Measurements from ENCODE around the gene HERPUD1.

HERPUD1 gene

GRCh38 chr16:56888806-56889205 is 43.1 kb upstream of the HERPUD1 start:
- no peak for TF ChIP-seq CTCF (IDR thresholded peaks at IDR 0.05; ENCODE audit: borderline replicate concordance, insufficient read depth, low read depth, low read length)
- no peak overlapping the region for H3K4me3 ChIP-seq (ENCODE audit: low read depth, low read length)

- no peak overlapping the region for H3K4me3 ChIP-seq (ENCODE audit: low read depth, low read length)
- no peak for TF ChIP-seq CTCF (IDR thresholded peaks at IDR 0.05; ENCODE audit: borderline replicate concordance, insufficient read depth, low read depth, low read length)
These were observed 42.7 kb upstream of the HERPUD1 start for GRCh38 chr16:56889206-56889605.

GRCh38 chr16:56891685-56892084 is 40.3 kb upstream of the HERPUD1 start:
- H3K4me3 ChIP-seq (ENCODE audit: low read depth, low read length) = no peak overlapping the region
- no peak for TF ChIP-seq CTCF (IDR thresholded peaks at IDR 0.05; ENCODE audit: borderline replicate concordance, insufficient read depth, low read depth, low read length)

GRCh38 chr16:56892705-56893104 is 39.2 kb upstream of the HERPUD1 start:
- TF ChIP-seq CTCF (IDR thresholded peaks at IDR 0.05; ENCODE audit: borderline replicate concordance, insufficient read depth, low read depth, low read length) = no peak
- H3K4me3 ChIP-seq (ENCODE audit: low read depth, low read length) = no peak overlapping the region

- TF ChIP-seq CTCF (IDR thresholded peaks at IDR 0.05; ENCODE audit: borderline replicate concordance, insufficient read depth, low read depth, low read length) = no peak
- H3K4me3 ChIP-seq (ENCODE audit: low read depth, low read length) = no peak overlapping the region
These were observed 37.5 kb upstream of the HERPUD1 start for GRCh38 chr16:56894331-56894917.

- no peak for TF ChIP-seq CTCF (IDR thresholded peaks at IDR 0.05; ENCODE audit: borderline replicate concordance, insufficient read depth, low read depth, low read length)
- no peak overlapping the region for H3K4me3 ChIP-seq (ENCODE audit: low read depth, low read length)
These were observed 36.1 kb upstream of the HERPUD1 start for GRCh38 chr16:56895813-56896212.

- no peak for TF ChIP-seq CTCF (IDR thresholded peaks at IDR 0.05; ENCODE audit: borderline replicate concordance, insufficient read depth, low read depth, low read length)
These were observed 35.7 kb upstream of the HERPUD1 start for GRCh38 chr16:56896244-56896643.

More at GRCh38 chr16:56896244-56896643, 35.7 kb upstream of the HERPUD1 start:
- H3K4me3 ChIP-seq (ENCODE audit: low read depth, low read length) = no peak overlapping the region

Data from GM12875 (cell line).